ELR (cell line): ENCODE results near the gene IQCF2.
"Not testable (repeated sequence)": the region's sequence is repeated elsewhere in the genome, so short reads cannot be mapped to it uniquely, and the experiment has no call there.

ENCODE experiments used
- DNase-seq: peaks from one replicate; pipeline ENCODE4 v3.0.0-alpha.2; 2015; ENCODE audit warnings: low read depth

Gene IQCF2

DNA sequence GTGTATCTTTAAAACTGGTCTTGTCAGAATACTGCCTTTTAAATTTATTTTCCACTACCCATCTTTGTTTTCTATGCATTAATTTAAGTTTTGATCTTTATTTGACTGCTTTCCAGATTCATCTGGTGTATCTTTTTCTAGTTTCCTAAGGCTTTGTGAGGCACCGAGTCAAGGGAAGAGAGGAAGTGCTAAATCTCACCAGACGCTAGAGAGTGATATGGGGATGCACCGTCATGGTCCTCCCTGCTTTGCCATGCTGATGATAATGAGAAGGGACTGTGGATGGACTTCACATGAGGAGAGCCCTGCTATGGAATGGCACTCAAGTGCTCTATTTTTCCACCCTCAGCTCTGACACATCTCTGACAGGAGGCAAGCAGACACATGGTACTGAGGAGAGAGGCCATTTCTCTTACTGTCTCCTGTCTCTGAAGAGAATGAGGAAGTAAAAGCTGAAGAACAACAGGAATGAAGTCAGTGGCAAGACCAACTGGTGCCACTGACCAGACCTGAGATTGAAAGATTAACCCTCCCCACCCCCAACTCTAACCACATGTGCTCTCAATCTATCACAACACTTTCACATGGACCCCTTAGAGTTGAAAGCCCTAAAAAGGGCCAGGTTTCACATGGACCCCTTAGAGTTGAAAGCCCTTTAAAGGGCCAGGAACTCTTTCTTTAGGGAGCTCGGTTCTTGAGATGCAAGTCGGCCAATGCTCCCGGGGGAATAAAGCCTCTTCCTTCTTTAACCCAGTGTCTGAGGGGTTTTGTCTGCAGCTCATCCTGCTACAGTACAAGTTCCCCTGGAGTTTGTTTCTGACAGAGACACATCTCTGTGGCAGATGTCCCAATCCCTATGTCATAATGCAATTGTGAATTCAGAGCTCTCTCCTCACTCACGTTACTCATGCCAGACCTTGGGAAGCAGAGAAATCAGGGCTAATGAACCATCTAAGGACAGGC lies at the start of gene IQCF2:
TSS of gene IQCF2 (plus strand) at position 913 of the 963 bp plus-strand sequence. CDS start 52 bp downstream, outside the sequence.
- DNase-seq, result no peak

DNA sequence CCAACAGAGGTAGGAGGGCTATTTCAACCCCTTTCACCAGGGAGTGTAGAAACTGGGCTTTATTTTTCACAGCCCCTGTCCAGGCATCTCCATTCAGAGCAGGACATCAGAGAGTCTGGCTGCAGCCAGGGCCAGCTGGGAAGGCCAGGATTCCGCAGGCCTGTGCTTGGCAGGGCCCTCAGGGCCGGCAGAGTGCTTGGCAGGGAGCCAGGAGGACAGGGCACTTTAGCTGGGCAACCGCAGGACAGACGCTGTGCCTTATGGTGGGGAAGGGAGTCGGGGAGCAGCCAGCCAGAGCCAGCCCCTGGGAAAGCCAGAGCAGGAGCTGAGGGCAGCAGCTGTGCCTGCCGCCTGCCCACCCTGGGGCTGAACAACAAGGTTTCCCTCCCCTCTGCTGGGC lies 47.9 kb upstream of the IQCF2 start:
- DNase-seq, result no peak

DNA sequence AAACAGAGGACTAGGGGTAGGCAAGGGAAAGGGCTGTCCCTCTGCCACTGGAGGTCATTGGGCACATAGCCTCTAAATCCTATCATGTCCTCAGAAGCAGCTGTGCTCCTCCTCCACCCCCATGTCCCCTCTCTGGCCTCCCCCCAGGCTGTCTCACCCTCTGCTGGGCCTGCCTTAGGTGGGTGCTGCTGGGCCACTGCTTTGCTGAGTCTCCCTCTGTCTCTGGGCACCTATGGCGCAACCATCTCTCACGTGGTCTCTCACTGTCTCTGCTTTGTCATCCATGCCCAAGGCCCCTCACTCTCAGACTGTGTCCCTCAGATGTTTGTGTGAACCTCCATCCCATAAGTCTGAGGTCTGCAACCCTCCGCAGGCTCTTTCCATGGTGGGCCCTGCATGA lies 47.4 kb upstream of the IQCF2 start:
- no peak for DNase-seq

GRCh38 chr3:51815614-51816013 lies 45.8 kb upstream of the IQCF2 start:
- no peak for DNase-seq

DNA sequence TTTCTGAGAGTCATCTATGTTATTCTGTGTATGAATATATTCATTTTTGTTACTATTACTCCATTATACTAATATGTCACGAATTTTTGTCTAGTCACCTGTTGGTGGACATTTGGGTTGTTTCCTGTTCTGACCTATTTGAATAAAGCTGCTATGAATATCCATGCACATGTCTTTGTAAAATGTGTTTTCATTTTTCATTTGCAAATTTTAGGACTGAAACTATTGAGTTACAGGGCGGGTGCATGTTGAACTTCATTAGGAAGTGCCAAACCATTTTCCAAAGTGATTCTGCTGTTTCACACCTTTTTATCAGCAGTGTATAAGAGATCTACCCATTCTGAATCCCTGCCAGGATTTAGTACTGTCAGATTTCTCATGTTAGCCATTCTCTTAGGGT lies 44.7 kb upstream of the IQCF2 start:
- no peak for DNase-seq

GRCh38 chr3:51817375-51817774 lies 44.0 kb upstream of the IQCF2 start:
- DNase-seq, result no peak

GRCh38 chr3:51819151-51819550 lies 42.3 kb upstream of the IQCF2 start:
- no peak for DNase-seq

- peak; percentile 23 for DNase-seq
Observed at GRCh38 chr3:51819709-51820406, 41.6 kb upstream of the IQCF2 start.

GRCh38 chr3:51828297-51828696 lies 33.1 kb upstream of the IQCF2 start:
- no peak for DNase-seq

DNA sequence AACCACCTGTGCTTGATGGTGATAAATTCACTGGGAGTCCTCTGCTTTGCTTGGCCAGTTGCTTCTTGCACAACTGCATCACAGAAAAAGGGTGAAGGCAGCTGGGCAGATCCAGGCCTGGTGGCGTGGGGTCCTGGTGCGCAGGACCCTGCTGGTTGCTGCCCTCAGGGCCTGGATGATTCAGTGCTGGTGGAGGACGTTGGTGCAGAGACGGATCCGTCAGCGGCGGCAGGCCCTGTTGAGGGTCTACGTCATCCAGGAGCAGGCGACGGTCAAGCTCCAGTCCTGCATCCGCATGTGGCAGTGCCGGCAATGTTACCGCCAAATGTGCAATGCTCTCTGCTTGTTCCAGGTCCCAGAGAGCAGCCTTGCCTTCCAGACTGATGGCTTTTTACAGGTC lies 31.1 kb upstream of the IQCF2 start:
- no peak for DNase-seq

GRCh38 chr3:51830836-51831385 lies 30.5 kb upstream of the IQCF2 start:
- DNase-seq, result no peak

- DNase-seq, result no peak
Observed at GRCh38 chr3:51836606-51837005, 24.8 kb upstream of the IQCF2 start.

- DNase-seq, result no peak
Observed at GRCh38 chr3:51845129-51845528, 16.3 kb upstream of the IQCF2 start.

DNA sequence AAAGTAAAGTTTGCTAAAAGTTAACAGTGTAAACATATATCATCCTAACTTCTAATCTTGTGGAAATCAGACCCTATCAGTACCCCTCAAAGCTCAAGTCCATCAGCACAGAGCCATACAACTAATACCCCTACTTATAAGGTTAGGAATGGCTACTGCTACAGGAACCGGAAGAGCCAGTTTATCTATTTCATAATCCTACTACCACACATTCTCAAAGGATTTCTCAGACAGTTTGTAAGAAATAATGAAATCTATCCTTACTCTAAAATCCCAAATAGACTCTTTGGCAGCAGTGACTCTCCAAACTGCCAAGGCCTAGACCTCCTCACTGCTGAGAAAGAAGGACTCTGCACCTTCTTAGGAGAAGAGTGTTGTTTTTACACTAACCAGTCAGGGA lies 6.0 kb upstream of the IQCF2 start:
- not testable (repeated sequence) for DNase-seq

- no peak for DNase-seq
Observed at GRCh38 chr3:51862886-51863285, 1.5 kb downstream of the IQCF2 start.

GRCh38 chr3:51868896-51869295 lies 7.5 kb downstream of the IQCF2 start:
- DNase-seq, result not testable (repeated sequence)

DNA sequence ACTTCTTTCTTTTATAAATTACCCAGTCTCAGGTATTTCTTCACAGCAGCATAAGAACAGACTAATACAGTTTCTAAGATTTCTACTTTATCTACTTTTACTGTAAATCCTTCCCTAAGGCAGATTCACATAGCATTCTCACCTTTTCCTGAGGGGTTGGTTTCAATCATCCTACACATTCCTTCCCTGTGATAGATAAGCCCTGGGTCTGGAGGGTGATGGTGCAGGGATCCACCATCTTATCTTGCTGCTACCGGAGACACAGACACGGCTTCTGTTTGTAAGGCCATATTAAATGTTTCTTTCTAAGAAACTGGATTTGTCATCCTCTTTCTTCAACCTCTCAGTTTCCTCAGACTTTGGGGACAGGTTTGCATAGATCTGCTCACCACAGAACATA lies 7.9 kb downstream of the IQCF2 start:
- no peak for DNase-seq

GRCh38 chr3:51873253-51873766 lies 11.9 kb downstream of the IQCF2 start:
- DNase-seq, result no peak

- DNase-seq, result no peak
Observed at GRCh38 chr3:51873876-51874275, 12.5 kb downstream of the IQCF2 start.

GRCh38 chr3:51874411-51874810 lies 13.0 kb downstream of the IQCF2 start:
- DNase-seq, result no peak

GRCh38 chr3:51874889-51875288 lies 13.5 kb downstream of the IQCF2 start:
- DNase-seq, result no peak

DNA sequence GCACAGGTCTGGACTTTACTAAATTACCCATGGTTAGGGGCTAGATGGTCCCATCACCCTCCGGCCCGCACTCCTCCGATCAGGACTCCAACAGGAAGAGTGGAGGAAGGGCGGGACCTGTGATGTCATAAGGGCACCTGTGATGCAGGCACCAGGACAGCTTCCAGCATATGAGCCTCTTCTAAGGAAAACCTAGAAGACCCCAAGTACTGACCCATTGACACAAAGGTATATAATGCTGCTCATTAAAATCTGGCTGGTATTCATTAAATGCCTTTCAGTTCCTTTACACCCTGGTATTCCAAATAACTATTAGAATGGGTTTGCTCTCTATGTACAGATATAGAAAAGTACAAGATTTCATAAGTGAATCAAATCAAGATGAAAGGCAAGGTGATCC lies 14.1 kb downstream of the IQCF2 start, which contains the start of gene IQCF5:
TSS of gene IQCF5 (minus strand) at position 101 of the 400 bp plus-strand sequence. CDS start at position 31, 70 bp downstream.
- DNase-seq, result no peak

- DNase-seq, result no peak
Observed at GRCh38 chr3:51876186-51876585, 14.8 kb downstream of the IQCF2 start.
